ENCODE data around the gene KDM2A. TPM values are rescaled to one million over a fixed set of nuclear protein-coding genes. Genes with fewer than 3 reads are reported as not detected.

Gene KDM2A
- total RNA-seq, 1 experiment from 2014 or later, result 122 TPM

- no TSS peak for BruUV-seq (replicated peaks)
- H3K4me3 ChIP-seq (ENCODE audit: low read depth, low read length), result no peak overlapping the region
- H3K4me1 ChIP-seq, result no peaks in the 10 kb centered on the region
- Mint-ChIP-seq H3K36me3 (ENCODE audit: insufficient read depth, unreplicated experiment) (peaks cover 32% of the 10 kb centered on the region), H3K9me3 (ENCODE audit: unreplicated experiment) (no peaks in the 10 kb centered on the region), H3K4me1 (ENCODE audit: low read depth, unreplicated experiment) (peaks cover 11% of the 10 kb centered on the region), H3K27me3 (ENCODE audit: insufficient read depth, unreplicated experiment) (no peaks in the 10 kb centered on the region), H3K4me3 (ENCODE audit: unreplicated experiment) (no peak overlapping the region), H3K27ac (ENCODE audit: unreplicated experiment) (no peak overlapping the region)
- H3K27me3 ChIP-seq (replicated peaks; ENCODE audit: control insufficient read depth, insufficient read depth, low read length), result no peaks in the 10 kb centered on the region
- DNase-seq, result no peak
- H3K9me3 ChIP-seq, result no peaks in the 10 kb centered on the region
- ChIA-PET CTCF (interaction anchor here (0.6 kb wide), 1 partner anchor 17 kb away, joined by 3 read pairs; no protein-coding TSS in a partner anchor), POLR2A (no interaction called here)
- no peak for TF ChIP-seq CTCF (IDR thresholded peaks at IDR 0.05; ENCODE audit: insufficient read depth in 1 of 2, low read depth in 1 of 2, low read length in 1 of 2, severe bottlenecking in 1 of 2, unreplicated experiment in 1 of 2)
- intact Hi-C loops (cut with micrococcal nuclease; ENCODE audit: unreplicated experiment), result no loop called here
- H3K36me3 ChIP-seq (ENCODE audit: control insufficient read depth, insufficient read depth, low read length), result no peaks in the 10 kb centered on the region; the same call in 1 of the 2 replicates
Measured at GRCh38 chr11:67174311-67174710, 55.2 kb downstream of the KDM2A start.

- Mint-ChIP-seq H3K4me1 (ENCODE audit: low read depth, unreplicated experiment) (peaks cover 18% of the 10 kb centered on the region), H3K27me3 (ENCODE audit: insufficient read depth, unreplicated experiment) (no peaks in the 10 kb centered on the region), H3K36me3 (ENCODE audit: insufficient read depth, unreplicated experiment) (peaks cover 53% of the 10 kb centered on the region), H3K9me3 (ENCODE audit: unreplicated experiment) (no peaks in the 10 kb centered on the region), H3K4me3 (ENCODE audit: unreplicated experiment) (no peak overlapping the region), H3K27ac (ENCODE audit: unreplicated experiment) (no peak overlapping the region)
- Histone ChIP-seq H3K4me3 (ENCODE audit: low read depth, low read length) (no peak overlapping the region), H3K36me3 (ENCODE audit: control insufficient read depth, insufficient read depth, low read length) (no peaks in the 10 kb centered on the region; the same call in 1 of the 2 replicates), H3K9me3 (no peaks in the 10 kb centered on the region), H3K4me1 (no peaks in the 10 kb centered on the region), H3K27me3 (replicated peaks; ENCODE audit: control insufficient read depth, insufficient read depth, low read length) (no peaks in the 10 kb centered on the region)
- CTCF ChIA-PET, result no interaction called here
- no peak for TF ChIP-seq CTCF (IDR thresholded peaks at IDR 0.05; ENCODE audit: insufficient read depth in 1 of 2, low read depth in 1 of 2, low read length in 1 of 2, severe bottlenecking in 1 of 2, unreplicated experiment in 1 of 2)
- no TSS peak for BruUV-seq (replicated peaks)
- POLR2A ChIA-PET, result no interaction called here
- DNase-seq, result no peak
- intact Hi-C loops (cut with micrococcal nuclease; ENCODE audit: unreplicated experiment), result no loop called here
Measured at GRCh38 chr11:67177399-67178281, 58.6 kb downstream of the KDM2A start.

- Mint-ChIP-seq H3K4me3 (ENCODE audit: unreplicated experiment) (no peak overlapping the region), H3K9me3 (ENCODE audit: unreplicated experiment) (no peaks in the 10 kb centered on the region), H3K36me3 (ENCODE audit: insufficient read depth, unreplicated experiment) (peaks cover 61% of the 10 kb centered on the region), H3K27me3 (ENCODE audit: insufficient read depth, unreplicated experiment) (no peaks in the 10 kb centered on the region), H3K27ac (ENCODE audit: unreplicated experiment) (no peak overlapping the region), H3K4me1 (ENCODE audit: low read depth, unreplicated experiment) (peaks cover 18% of the 10 kb centered on the region)
- Histone ChIP-seq H3K4me3 (ENCODE audit: low read depth, low read length) (no peak overlapping the region), H3K36me3 (ENCODE audit: control insufficient read depth, insufficient read depth, low read length) (no peaks in the 10 kb centered on the region; the same call in none of the 2 replicates), H3K9me3 (no peaks in the 10 kb centered on the region), H3K27me3 (replicated peaks; ENCODE audit: control insufficient read depth, insufficient read depth, low read length) (no peaks in the 10 kb centered on the region), H3K4me1 (no peaks in the 10 kb centered on the region)
- no TSS peak for BruUV-seq (replicated peaks)
- intact Hi-C loops (cut with micrococcal nuclease; ENCODE audit: unreplicated experiment), result no loop called here
- TF ChIP-seq CTCF (IDR thresholded peaks at IDR 0.05; ENCODE audit: insufficient read depth in 1 of 2, low read depth in 1 of 2, low read length in 1 of 2, severe bottlenecking in 1 of 2, unreplicated experiment in 1 of 2), result no peak
- ChIA-PET CTCF (no interaction called here), POLR2A (no interaction called here)
- no peak for DNase-seq
Measured at GRCh38 chr11:67178421-67178820, 59.4 kb downstream of the KDM2A start.
